NCI-H2171 (cell line): ENCODE results near the gene LRP1B.
"Not testable (repeated sequence)": the region's sequence is repeated elsewhere in the genome, so short reads cannot be mapped to it uniquely, and the experiment has no call there.

Experiments
- DNase-seq: peaks from one replicate; lab custom pipeline; 2025; lab: John Stamatoyannopoulos, UW

LRP1B gene

GRCh38 chr2:141889788-141890187, 241.0 kb downstream of the LRP1B start:
- no peak for DNase-seq

GRCh38 chr2:141888987-141889555, 241.7 kb downstream of the LRP1B start:
- no peak for DNase-seq

- no peak for DNase-seq
These were observed 243.5 kb downstream of the LRP1B start for GRCh38 chr2:141887363-141887762.

- DNase-seq, result no peak
These were observed 252.8 kb downstream of the LRP1B start for GRCh38 chr2:141878016-141878415.

- no peak for DNase-seq
These were observed 258.7 kb downstream of the LRP1B start for GRCh38 chr2:141871913-141872634.

- no peak for DNase-seq
These were observed 261.2 kb downstream of the LRP1B start for GRCh38 chr2:141869572-141869971.

GRCh38 chr2:141863964-141864363, 266.9 kb downstream of the LRP1B start:
- no peak for DNase-seq

GRCh38 chr2:141856215-141856919, 274.4 kb downstream of the LRP1B start:
- DNase-seq, result no peak

GRCh38 chr2:141848191-141848590, 282.6 kb downstream of the LRP1B start:
- DNase-seq, result no peak

GRCh38 chr2:141844231-141844630, 286.6 kb downstream of the LRP1B start:
- no peak for DNase-seq

- DNase-seq, result no peak
These were observed 295.7 kb downstream of the LRP1B start for GRCh38 chr2:141835103-141835502.

GRCh38 chr2:141828761-141829160, 302.1 kb downstream of the LRP1B start:
- DNase-seq, result no peak

- no peak for DNase-seq
These were observed 306.0 kb downstream of the LRP1B start for GRCh38 chr2:141824790-141825189.

GRCh38 chr2:141820893-141821292, 309.9 kb downstream of the LRP1B start:
- no peak for DNase-seq

GRCh38 chr2:141815320-141815719, 315.5 kb downstream of the LRP1B start:
- not testable (repeated sequence) for DNase-seq

GRCh38 chr2:141814150-141814549, 316.7 kb downstream of the LRP1B start:
- no peak for DNase-seq

GRCh38 chr2:141810148-141810547, 320.7 kb downstream of the LRP1B start:
- no peak for DNase-seq

- DNase-seq, result no peak
These were observed 324.7 kb downstream of the LRP1B start for GRCh38 chr2:141806090-141806489.

- DNase-seq, result no peak
These were observed 325.5 kb downstream of the LRP1B start for GRCh38 chr2:141805302-141805701.

- no peak for DNase-seq
These were observed 334.4 kb downstream of the LRP1B start for GRCh38 chr2:141796449-141796848.

GRCh38 chr2:141791521-141791920, 339.3 kb downstream of the LRP1B start:
- no peak for DNase-seq

- DNase-seq, result no peak
These were observed 348.2 kb downstream of the LRP1B start for GRCh38 chr2:141782574-141782973.

GRCh38 chr2:141778315-141778835, 352.4 kb downstream of the LRP1B start:
- DNase-seq, result no peak
